ENCODE data around the gene FOLR2.
"Not testable (repeated sequence)": the region's sequence is repeated elsewhere in the genome, so short reads cannot be mapped to it uniquely, and the experiment has no call there.

FOLR2 gene
- 0 reads per million in 4 donors for total RNA-seq

GRCh38 chr11:72216638-72217037 is at the start of gene FOLR2:
Gene FOLR2 (plus strand): TSS chr11:72216794. CDS start chr11:72218585, 1,791 bp downstream.
- no peak for DNase-seq

DNA sequence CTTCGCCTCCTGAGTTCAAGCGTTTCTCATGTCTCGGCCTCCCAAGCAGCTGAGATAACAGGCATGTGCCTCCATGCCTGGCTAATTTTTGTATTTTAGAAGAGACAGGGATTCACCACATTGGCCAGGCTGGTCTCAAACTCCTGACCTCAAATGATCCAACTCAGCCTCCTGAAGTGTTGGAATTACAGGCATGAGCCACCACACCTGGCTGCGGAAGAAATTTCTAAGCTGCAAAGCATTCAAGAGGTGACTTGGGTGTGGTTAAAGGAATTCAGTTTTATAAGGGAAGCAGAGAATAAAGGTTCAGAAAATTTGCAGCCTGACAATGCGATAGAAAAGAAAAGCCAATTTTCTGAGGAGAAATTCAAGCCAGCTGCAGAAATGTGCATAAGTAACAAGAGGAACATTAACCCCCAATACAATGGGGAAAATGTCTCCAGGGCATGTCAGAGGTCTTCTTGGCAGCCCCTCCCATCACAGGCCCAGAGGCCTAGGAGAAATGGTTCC is 47.5 kb upstream of the FOLR2 start:
- DNase-seq, result not testable (repeated sequence)

GRCh38 chr11:72169754-72170153 is 46.8 kb upstream of the FOLR2 start:
- not testable (repeated sequence) for DNase-seq

- DNase-seq, result not testable (repeated sequence)
Observed at GRCh38 chr11:72172043-72172442, 44.6 kb upstream of the FOLR2 start.

GRCh38 chr11:72173291-72173690 is 43.3 kb upstream of the FOLR2 start:
- no peak for DNase-seq

GRCh38 chr11:72174302-72175070 is 42.1 kb upstream of the FOLR2 start:
- no peak for DNase-seq

DNA sequence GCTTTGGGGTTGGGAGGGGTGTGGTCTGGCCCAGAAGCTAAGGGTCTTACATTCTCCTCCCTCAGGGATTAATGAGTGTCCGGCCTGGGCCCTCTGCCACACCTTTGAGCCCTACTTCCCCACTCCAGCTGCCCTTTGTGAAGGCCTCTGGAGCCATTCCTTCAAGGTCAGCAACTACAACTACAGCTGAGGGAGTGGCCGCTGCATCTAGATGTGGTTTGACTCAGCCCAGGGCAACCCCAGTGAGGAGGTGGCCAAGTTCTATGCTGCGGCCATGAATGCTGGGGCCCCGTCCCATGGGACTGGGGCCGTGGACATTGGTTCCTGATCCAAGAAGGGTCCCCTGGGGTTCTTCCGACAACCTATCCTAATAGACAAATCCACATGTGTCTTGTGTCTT is 38.9 kb upstream of the FOLR2 start:
- no peak for DNase-seq

GRCh38 chr11:72179049-72179803 is 37.4 kb upstream of the FOLR2 start:
- DNase-seq, result no peak

DNA sequence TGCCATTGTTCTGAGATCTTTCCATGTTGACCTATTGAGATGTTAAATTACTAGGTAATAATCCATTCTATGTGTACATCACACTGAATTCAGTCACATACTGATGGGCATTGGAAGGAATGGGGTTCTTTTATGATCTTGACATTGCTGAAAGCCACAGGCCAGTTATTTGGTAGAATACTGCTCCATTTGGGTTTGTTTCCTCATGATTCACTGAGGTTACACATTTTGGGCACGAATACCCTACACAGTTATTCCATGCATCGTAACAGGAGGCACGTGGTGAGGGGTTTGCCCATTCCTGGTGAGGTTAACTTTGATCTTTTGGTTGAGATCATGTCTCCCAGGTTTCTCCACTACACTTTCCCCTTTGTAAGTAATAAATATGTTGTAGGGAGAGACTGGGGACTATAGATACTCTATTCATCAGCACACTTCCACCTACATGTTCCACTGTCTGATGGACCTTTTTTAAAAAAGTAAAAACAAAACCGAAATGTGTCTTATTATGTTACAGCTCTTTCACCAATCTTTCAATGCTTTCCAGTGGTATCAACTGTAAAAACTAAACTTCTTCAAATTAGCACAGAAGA is 36.7 kb upstream of the FOLR2 start:
- no peak for DNase-seq

DNA sequence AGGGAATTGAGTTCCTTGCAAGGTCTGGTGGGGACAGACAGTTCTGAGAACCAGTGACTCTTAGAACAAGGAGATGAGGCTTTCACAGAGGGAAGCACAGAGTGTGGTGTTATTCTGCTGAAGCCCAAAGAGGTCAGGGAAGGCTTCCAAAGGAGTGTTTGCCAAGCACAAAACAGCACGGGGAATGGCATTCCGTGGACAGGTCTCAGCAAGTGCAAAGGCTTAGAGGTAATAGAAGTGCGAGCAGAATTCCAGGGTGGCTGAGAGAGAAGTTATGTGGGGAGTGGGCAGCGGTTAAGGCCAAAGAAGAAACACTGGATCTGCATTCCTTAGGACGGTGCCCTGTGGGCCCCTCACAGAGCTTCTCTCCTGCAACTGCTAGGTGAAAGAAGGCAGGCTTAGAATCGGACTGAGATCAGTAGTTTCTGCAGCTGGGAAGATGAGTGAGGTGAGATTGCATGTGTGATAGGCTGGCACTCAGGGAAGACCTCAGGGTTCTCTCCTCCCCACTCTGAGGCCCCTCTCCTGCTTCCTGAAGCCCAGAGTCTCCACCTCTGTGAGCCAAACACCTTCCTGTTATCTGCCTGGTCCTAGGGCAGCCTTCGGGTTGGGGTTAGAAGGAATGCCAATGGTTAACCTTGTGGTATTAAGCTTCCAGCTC is 35.6 kb upstream of the FOLR2 start:
- DNase-seq, result not testable (repeated sequence)

GRCh38 chr11:72181553-72181958 is 35.0 kb upstream of the FOLR2 start:
- DNase-seq, result not testable (repeated sequence)

- DNase-seq, result no peak
Observed at GRCh38 chr11:72188267-72188666, 28.3 kb upstream of the FOLR2 start.

DNA sequence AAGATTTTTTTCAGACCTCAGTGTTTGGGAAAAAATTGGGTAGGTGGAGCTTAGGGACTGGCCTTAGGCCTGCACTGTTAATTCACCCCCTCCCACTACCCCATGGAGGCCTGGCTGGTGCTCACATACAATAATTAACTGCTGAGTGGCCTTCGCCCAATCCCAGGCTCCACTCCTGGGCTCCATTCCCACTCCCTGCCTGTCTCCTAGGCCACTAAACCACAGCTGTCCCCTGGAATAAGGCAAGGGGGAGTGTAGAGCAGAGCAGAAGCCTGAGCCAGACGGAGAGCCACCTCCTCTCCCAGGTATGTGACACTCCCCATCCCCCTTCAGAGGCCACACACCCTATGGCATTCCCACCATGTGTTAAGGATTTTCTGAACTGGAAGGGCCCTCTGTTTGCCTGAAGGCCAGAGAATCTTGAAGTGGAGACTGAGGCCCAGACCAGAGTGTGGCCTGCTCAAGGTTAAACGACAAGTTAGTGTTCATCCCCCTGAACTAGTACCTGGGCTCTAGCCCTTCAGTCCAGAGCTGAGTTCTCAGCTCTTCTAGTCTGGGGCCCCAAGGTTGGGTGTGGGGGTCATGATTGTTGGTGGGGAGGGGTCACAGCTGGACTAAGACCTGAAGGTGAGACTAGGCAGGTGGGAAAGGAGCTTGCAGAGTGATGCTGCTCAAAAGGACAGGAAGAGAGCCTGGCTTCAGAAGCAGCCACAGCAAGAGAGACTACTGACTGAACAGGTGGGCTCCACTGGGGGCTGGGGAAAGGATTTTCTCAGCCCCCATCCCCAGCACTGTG is 26.9 kb upstream of the FOLR2 start:
- DNase-seq, result no peak

- DNase-seq, result no peak
Observed at GRCh38 chr11:72190631-72191071, 25.9 kb upstream of the FOLR2 start.

DNA sequence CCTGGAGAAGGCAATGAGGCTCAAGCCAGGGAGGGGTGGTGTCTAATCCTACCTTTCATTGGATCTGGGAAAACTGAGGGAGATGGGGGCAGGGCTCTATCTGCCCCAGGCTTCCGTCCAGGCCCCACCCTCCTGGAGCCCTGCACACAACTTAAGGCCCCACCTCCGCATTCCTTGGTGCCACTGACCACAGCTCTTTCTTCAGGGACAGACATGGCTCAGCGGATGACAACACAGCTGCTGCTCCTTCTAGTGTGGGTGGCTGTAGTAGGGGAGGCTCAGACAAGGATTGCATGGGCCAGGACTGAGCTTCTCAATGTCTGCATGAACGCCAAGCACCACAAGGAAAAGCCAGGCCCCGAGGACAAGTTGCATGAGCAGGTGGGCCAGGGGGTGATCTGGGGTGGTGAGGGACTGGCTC is 24.6 kb upstream of the FOLR2 start, which contains the start of gene FOLR1:
Gene FOLR1 (plus strand): TSS at position 180 of the 421 bp plus-strand sequence. CDS start 34 bp downstream, at position 214.
- DNase-seq, result no peak

- no peak for DNase-seq
Observed at GRCh38 chr11:72195518-72196270, 20.9 kb upstream of the FOLR2 start.

- not testable (repeated sequence) for DNase-seq
Observed at GRCh38 chr11:72201445-72201844, 15.1 kb upstream of the FOLR2 start.

DNA sequence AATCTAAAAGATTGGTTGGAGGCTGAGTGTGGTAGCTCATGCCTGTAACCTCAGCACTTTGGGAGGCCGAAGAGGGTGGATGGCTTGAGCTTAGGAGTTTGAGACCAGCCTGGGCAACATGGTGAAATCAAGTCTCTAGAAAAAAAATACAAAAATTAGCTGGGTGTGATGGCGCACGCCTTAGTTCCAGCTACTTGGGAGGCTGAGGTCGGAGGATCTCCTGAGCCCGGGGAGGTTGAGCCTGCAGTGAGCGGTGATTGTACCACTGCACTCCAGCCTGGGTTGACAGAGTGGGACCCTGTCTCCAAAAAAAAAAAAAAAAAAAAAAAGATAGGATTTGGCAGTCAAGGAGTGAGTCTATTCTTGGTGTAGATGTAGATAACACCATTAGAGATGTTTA is 14.0 kb upstream of the FOLR2 start:
- no peak for DNase-seq

GRCh38 chr11:72203163-72203562 is 13.4 kb upstream of the FOLR2 start:
- no peak for DNase-seq

DNA sequence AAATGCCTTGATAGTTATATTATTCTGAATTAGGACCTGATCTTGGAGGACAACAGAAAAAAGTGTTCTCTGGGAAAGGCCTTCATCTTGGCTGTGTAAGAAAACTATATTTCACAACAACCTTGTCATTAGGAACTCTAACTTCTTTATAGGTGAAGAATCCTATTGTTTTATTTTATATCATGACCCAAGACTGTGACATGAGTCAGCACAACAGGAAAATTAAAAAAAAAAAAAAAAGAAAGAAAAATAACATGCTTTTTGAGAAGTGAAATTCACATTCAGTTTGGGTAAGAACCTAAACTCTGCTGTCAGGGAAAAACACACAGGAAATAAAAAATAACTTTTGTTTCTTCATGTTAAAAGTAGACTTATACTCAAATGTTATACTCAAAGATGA is 11.7 kb upstream of the FOLR2 start:
- no peak for DNase-seq

GRCh38 chr11:72206794-72207193 is 9.8 kb upstream of the FOLR2 start:
- DNase-seq, result not testable (repeated sequence)

Data from T-helper 1 cell (primary cell).